GM12873 (cell line): ENCODE results near the gene PERP.

Source experiments
- TF ChIP-seq, protein P1 (sequence below): IDR thresholded peaks from 2 replicates; pipeline ENCODE4 v1.5.1; 2012; ENCODE audit warnings: low read depth, mild to moderate bottlenecking, moderate library complexity, low read length, control low read depth; ENCODE audit not compliant: insufficient read depth; ENCODE audit errors: missing control alignments

Gene PERP

DNA sequence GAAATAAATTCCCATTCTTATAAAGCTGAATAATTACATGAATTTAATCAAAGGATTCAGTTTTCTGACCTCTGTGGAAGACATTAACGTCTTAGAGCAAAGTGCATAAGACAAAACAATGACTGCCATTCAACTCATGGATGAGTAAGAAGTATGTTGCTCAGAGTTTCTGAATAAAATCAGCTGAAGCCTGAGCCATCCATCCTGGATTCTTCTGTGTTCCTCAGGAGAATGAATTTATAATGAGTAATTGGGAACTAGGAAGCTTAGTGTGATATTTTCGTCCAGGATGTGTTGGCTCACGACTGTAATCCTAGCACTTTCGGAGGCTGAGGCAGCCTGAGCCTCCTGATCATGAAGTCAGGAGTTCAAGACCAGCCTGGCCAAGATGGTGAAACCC is 62.8 kb downstream of the PERP start:
- TF ChIP-seq, protein P1, sequence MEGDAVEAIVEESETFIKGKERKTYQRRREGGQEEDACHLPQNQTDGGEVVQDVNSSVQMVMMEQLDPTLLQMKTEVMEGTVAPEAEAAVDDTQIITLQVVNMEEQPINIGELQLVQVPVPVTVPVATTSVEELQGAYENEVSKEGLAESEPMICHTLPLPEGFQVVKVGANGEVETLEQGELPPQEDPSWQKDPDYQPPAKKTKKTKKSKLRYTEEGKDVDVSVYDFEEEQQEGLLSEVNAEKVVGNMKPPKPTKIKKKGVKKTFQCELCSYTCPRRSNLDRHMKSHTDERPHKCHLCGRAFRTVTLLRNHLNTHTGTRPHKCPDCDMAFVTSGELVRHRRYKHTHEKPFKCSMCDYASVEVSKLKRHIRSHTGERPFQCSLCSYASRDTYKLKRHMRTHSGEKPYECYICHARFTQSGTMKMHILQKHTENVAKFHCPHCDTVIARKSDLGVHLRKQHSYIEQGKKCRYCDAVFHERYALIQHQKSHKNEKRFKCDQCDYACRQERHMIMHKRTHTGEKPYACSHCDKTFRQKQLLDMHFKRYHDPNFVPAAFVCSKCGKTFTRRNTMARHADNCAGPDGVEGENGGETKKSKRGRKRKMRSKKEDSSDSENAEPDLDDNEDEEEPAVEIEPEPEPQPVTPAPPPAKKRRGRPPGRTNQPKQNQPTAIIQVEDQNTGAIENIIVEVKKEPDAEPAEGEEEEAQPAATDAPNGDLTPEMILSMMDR = no peak
